Fibroblast of pulmonary artery (primary cell): ENCODE data around the gene WIZ.

Experiments
- DNase-seq: peaks from one replicate; pipeline ENCODE4 v3.0.0-alpha.2; 2010; ENCODE audit warnings: low read depth
- H3K4me3 ChIP-seq: replicated peaks from 2 replicates; pipeline ENCODE4 v1.5.1; 2011; ENCODE audit warnings: low read depth, mild to moderate bottlenecking, control low read depth, low read length, moderate library complexity
- CTCF ChIP-seq: IDR thresholded peaks from 2 replicates; pipeline ENCODE4 v1.5.1; 2011; ENCODE audit warnings: mild to moderate bottlenecking, control low read depth, low read length, inconsistent platforms; ENCODE audit errors: missing control alignments

Gene WIZ

GRCh38 chr19:15372891-15373301 is 76.9 kb downstream of the WIZ start:
- DNase-seq = no peak
- no peak overlapping the region for H3K4me3 ChIP-seq
- no peak for TF ChIP-seq CTCF

- no peak for TF ChIP-seq CTCF
- no peak overlapping the region for H3K4me3 ChIP-seq
- DNase-seq = no peak
These were observed 77.3 kb downstream of the WIZ start for GRCh38 chr19:15372470-15372869.

GRCh38 chr19:15371786-15372380 is 77.9 kb downstream of the WIZ start:
- DNase-seq = no peak
- H3K4me3 ChIP-seq = no peak overlapping the region
- TF ChIP-seq CTCF = no peak

GRCh38 chr19:15371119-15371518 is 78.6 kb downstream of the WIZ start:
- no peak for TF ChIP-seq CTCF
- no peak overlapping the region for H3K4me3 ChIP-seq
- no peak for DNase-seq
